ENCODE measurements around the gene KRTAP12-1.

The KRTAP12-1 gene

GRCh38 chr21:44711327-44712202, 29.6 kb upstream of the KRTAP12-1 start, which contains the start of gene TSPEAR:
TSS of gene TSPEAR (minus strand) at chr21:44711572. CDS start at chr21:44711514, 58 bp downstream.
- DNase-seq (ENCODE audit: insufficient read length, low spot score) (no peak), FAIRE-seq (no peak)

DNA sequence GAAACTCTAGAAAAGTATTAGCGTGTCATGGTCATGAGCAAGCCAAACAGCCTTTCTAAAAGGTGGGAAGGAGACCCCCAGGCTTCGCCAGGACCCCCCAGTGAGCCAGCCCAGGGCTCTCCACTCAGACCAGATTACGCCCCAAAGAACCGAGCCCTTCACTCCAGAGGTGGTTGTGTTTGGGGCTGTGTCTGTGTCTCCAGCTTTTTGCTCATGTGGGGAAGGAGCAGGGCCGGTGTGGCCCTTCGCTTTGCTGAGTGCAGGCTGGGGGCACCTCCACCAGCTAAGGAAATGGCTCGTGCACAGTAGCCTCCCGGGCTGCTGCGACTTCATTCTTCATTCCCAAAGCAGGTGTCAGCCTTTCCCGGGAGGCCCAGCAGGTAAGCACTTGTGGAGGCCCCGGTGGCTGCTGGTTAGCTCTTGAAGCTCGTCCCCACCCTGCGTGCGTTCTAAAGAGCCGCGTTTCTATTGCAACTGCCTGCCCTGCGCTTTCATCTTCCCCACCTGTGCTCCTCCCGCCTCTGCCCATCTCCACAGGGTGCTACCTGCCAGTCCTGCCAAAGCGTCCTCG, 28.9 kb upstream of the KRTAP12-1 start:
- FAIRE-seq = no peak

DNA sequence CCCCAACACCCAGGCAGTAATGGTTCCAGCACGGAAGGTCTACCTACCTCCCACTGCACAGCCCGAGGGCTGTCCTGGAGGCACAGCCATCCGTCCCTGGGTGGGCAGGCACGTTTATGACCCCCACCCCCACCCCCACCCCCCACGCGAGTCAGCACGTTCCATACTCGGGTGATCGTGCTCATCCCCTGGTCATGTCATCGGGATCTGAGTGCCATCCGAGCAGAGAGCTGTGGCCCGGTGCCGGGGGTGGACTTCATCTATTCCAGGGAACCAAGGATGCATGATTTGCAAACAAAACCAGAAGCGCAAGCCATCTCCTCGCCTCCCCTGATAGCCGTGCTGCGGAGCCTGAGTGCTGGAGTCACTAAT, 28.3 kb upstream of the KRTAP12-1 start:
- DNase-seq (ENCODE audit: insufficient read length, low spot score) (no peak), FAIRE-seq (no peak)

More for the DNA sequence above, 28.9 kb upstream of the KRTAP12-1 start:
- no peak for DNase-seq (ENCODE audit: insufficient read length, low spot score)

GRCh38 chr21:44709426-44710293, 27.7 kb upstream of the KRTAP12-1 start:
- no peak for DNase-seq (ENCODE audit: insufficient read length, low spot score)

DNA sequence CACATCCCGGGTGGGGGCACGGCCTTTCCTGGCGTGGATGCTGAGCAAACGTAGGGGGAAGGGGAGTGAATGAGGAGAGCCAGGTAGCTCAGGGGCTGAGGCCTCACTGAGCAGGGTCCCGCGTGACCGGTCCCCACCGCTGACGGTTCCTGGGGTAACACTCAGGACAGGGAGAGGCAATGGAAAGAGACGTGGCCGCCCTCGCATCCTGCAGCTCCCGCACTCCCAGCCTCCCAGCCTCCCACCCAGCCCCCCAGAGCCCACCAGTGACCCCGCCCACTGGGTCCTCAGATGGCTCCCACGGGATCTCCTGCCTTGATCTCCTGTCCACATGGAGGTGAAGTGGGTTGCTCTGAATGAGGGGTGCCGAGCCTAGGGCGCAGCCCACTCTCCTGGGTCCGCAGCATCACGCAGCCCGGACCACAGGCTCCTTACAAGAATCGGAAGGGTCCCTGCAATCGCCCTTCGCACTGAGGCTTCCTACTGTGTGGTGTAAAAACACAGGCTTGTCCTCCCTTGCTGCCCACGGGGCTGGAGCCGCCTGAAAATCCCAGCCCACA, 27.0 kb upstream of the KRTAP12-1 start:
- FAIRE-seq = no peak

More at GRCh38 chr21:44709426-44710293, 27.7 kb upstream of the KRTAP12-1 start:
- FAIRE-seq = no peak

DNA sequence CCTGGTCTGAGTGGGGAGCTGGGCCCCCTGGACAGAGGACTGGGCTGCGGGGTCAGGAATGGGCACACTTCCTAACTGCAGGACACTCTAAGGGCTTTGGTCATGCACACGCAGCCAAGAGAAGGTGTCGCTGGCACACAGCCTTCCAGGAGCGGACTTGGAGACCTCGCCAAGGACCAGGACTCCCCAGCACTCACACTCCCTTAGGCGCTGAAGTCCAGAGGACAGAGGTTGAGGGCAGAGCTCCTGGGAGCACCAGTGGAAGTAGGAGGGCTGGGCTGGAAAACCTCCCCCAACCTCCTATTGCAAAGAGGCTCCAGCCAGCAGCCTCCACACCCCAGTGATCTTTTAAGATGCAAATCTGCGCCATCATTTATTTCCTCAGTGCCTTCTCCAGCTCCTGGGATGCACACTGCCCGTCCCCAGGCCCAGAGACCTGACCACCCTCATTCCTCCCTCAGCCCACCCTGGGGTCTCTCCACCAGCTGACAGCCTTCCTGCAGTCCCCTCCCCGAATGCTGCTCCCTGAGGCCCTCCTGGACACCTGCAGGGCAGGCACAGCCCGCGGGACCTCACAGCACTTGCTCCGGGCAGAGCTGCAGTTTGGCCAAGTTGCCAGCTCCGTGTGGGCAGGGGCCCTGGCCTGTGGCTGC, 26.4 kb upstream of the KRTAP12-1 start:
- DNase-seq (ENCODE audit: insufficient read length, low spot score) (no peak), FAIRE-seq (no peak)

More for the DNA sequence above, 27.0 kb upstream of the KRTAP12-1 start:
- DNase-seq (ENCODE audit: insufficient read length, low spot score) = no peak

- FAIRE-seq (no peak), DNase-seq (ENCODE audit: insufficient read length, low spot score) (no peak)
These were observed 25.0 kb upstream of the KRTAP12-1 start for GRCh38 chr21:44706706-44707581.

GRCh38 chr21:44706026-44706705, 24.2 kb upstream of the KRTAP12-1 start:
- DNase-seq (ENCODE audit: insufficient read length, low spot score) (no peak), FAIRE-seq (no peak)

- no peak for DNase-seq (ENCODE audit: insufficient read length, low spot score)
- FAIRE-seq = no peak
These were observed 22.7 kb upstream of the KRTAP12-1 start for GRCh38 chr21:44704636-44705001.

DNA sequence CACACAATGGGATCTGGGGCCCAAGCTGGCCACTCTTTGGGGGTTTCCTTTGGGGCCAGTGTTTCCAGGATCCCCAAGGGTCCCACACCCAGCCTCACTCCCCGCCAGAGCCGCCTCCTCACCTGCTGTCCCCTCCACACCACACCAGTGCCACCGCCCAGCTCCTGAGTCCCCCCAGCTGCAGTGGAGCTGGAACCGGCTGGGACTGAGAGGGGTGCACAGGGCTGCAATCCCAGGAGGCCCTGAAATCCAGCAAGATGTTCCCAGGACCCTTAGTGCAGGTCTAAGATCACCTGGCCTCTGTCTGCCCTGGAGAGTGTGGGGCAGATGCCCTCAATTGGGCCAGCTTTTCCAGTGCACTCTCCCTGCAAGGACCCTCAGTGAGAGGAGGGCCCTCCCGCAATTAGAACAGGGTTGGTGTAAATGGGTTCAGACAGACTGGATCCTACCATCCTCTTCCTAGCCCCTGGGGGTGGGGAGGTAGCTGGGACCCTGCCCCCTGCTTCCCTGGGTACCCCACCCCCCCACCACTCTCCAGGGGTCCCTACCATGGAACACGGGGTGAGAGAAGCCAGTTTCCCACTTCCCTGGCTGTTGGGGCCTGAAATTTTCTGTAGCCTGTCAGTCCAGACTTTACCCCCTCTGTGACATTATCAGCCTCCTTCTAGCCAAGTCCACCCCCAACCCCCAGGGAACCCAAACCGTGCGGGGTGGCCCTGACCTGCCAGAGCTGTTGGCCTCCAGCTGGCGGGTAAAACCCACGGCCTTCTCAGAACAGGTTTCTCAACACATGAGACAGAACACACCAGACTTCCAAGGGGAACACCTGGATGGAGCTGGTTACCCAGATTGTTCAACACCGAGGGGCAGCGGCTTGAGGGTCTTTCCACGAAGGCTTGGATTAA, 22.0 kb upstream of the KRTAP12-1 start:
- no peak for FAIRE-seq
- no peak for DNase-seq (ENCODE audit: insufficient read length, low spot score)

DNA sequence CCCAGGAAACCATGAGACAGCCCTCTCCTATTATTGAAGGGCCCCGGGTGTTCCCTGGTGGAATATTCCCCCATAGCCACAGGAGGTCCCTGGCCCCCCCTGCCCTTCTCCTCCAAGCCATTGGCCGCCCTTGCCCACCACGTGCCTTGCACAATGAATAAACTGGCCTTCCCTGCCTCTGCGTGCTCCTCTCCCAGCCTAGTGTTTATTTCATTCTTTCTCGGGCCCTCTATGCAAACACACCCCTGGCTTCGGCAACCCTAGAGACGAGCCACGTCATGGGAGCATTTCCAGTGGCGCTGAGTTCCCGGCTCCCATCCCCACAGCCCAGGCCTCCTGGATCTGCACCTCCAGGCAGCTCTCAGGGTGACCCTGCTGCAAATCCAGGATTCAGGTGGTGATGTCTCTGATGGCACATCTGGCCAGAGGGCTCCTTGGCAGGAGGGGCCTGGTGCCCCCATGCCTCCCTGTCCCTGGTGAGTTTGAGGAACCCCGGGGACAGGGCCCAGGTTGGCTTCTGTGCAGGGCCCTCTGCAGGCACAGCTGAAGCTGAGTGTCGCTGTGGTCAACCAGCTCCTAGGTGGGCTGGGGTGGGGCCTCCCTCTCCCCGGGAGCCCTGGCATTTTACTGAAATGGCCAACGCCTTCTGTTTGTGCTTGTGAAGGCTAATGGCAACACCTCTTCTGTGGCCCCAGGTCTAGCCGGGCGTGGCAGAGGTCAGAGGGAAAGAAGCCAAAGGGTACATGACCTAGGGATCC, 21.2 kb upstream of the KRTAP12-1 start:
- DNase-seq (ENCODE audit: insufficient read length, low spot score) (no peak), FAIRE-seq (no peak)

- no peak for DNase-seq (ENCODE audit: insufficient read length, low spot score)
- no peak for FAIRE-seq
These were observed 20.4 kb upstream of the KRTAP12-1 start for GRCh38 chr21:44702111-44702972.

GRCh38 chr21:44701541-44701940, 19.6 kb upstream of the KRTAP12-1 start:
- DNase-seq (ENCODE audit: insufficient read length, low spot score) = no peak
- FAIRE-seq = no peak

DNA sequence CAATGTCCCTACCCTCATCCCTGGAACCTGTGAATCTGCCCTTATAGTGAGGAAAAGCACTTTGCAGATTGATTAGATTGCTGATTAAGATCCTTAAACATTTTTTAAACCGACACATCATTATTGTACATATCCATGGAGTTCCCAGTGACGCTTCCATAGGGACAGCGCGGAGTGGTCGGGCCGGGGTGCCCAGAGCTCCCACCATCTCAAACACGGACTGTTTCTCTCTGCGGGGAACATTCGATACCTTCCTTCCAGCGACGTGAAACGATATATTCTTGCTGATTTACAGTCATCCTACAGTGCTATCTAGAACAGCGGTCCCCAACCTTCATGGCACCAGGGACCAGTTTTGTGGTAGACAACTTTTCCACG, 19.0 kb upstream of the KRTAP12-1 start:
- DNase-seq (ENCODE audit: insufficient read length, low spot score) = no peak
- FAIRE-seq = no peak

- no peak for FAIRE-seq
- DNase-seq (ENCODE audit: insufficient read length, low spot score) = no peak
These were observed 18.4 kb upstream of the KRTAP12-1 start for GRCh38 chr21:44700101-44701022.
